B cell (primary cell): ENCODE data around the gene CEP19. TPM values are rescaled to one million over a fixed set of nuclear protein-coding genes. Genes with fewer than 3 reads are reported as not detected.

Experiments
- ATAC-seq: fragments of 200-7000 bp; cut with Tn5 transposase; one replicate; pipeline ENCODE4 v1.10.0; 2021; ENCODE audit warnings: low read depth, mild to moderate bottlenecking, moderate number of reproducible peaks, moderate library complexity
- CTCF ChIA-PET: fragments of 350-600 bp; sonication (Branson Sonifier 250); formaldehyde crosslinking; loops from one replicate; lab custom pipeline; 2021; ENCODE audit warnings: antibody characterized with exemption, inconsistent platforms; lab: Charles Lee
- POLR2A ChIA-PET: fragments of 350-600 bp; sonication (Branson Sonifier 250); formaldehyde crosslinking; loops from one replicate; lab custom pipeline; 2021; ENCODE audit warnings: antibody characterized with exemption; lab: Charles Lee
- DNase-seq: peaks from one replicate; pipeline ENCODE4 v3.0.0; 2013
- H2AFZ ChIP-seq: 2 replicates; pipeline ENCODE4 v1.6.1; 2012; ENCODE audit warnings: mild to moderate bottlenecking, low read depth, low read length; ENCODE audit not compliant: insufficient read depth, poor library complexity, severe bottlenecking
- H3K27ac ChIP-seq, 2 donors: 1 replicate in 1 of 2; 2 replicates in 1 of 2; pipeline ENCODE4 v1.5.1; 2012 to 2013; ENCODE audit warnings: low read length in 2 of 2, mild to moderate bottlenecking in 2 of 2, moderate library complexity in 1 of 2
- H3K27me3 ChIP-seq, 4 experiments: fragments of 200-600 bp in 1 of 4; sonication (generic) in 1 of 4; replicated peaks in 1 of 4; 1 replicate in 2 of 4; 2 replicates in 2 of 4; pipeline versions ENCODE4 v1.6.1 to v1.7.0; 2013 to 2016; ENCODE audit warnings: low read length in 3 of 4, mild to moderate bottlenecking in 2 of 4, mixed read lengths in 1 of 4, moderate library complexity in 1 of 4; ENCODE audit not compliant: insufficient read depth in 4 of 4, control insufficient read depth in 3 of 4; ENCODE audit errors: control extremely low read depth in 1 of 4
- H3K36me3 ChIP-seq, 2 experiments: replicated peaks in 1 of 2; 1 replicate in 1 of 2; 2 replicates in 1 of 2; pipeline versions ENCODE4 v1.6.1 to v1.7.1; 2013; ENCODE audit warnings: low read length in 1 of 2; ENCODE audit not compliant: insufficient read depth in 2 of 2, control insufficient read depth in 1 of 2; ENCODE audit errors: control extremely low read depth in 1 of 2, extremely low read depth in 1 of 2
- H3K4me1 ChIP-seq, 2 donors: fragments of 200-600 bp in 1 of 2; sonication (generic) in 1 of 2; 1 replicate in 1 of 2; 2 replicates in 1 of 2; pipeline versions ENCODE4 v1.5.1 to v1.6.1; 2013 to 2017; ENCODE audit warnings: low read length in 2 of 2; ENCODE audit not compliant: control insufficient read depth in 2 of 2, insufficient read depth in 2 of 2
- H3K4me2 ChIP-seq: replicated peaks from 2 replicates; pipeline ENCODE3; 2012; ENCODE audit warnings: mild to moderate bottlenecking, low read depth, low read length; ENCODE audit not compliant: poor library complexity, severe bottlenecking
- H3K4me3 ChIP-seq, 5 experiments: fragments of 200-600 bp in 1 of 5; sonication (generic) in 1 of 5; 1 replicate in 3 of 5; 2 replicates in 2 of 5; pipeline versions ENCODE4 v1.5.1 to v1.7.0; 2011 to 2016; ENCODE audit warnings: low read length in 4 of 5, mild to moderate bottlenecking in 4 of 5, low read depth in 2 of 5, control low read depth in 1 of 5, moderate library complexity in 1 of 5; ENCODE audit not compliant: insufficient read depth in 1 of 5; ENCODE audit errors: control extremely low read depth in 1 of 5, extremely low read depth in 1 of 5
- H3K79me2 ChIP-seq: fragments of 200-600 bp; sonication (generic); one replicate; pipeline ENCODE4 v1.6.0; 2016; ENCODE audit warnings: low read length; ENCODE audit not compliant: control insufficient read depth, insufficient read depth
- H3K9ac ChIP-seq: fragments of 200-600 bp; sonication (generic); 2 replicates; pipeline ENCODE4 v1.6.1; 2017; ENCODE audit warnings: mild to moderate bottlenecking, low read length, moderate library complexity
- H3K9me3 ChIP-seq, 3 donors: one replicate each; pipeline versions ENCODE4 v1.6.1 to v1.7.1; 2013; ENCODE audit warnings: low read length in 2 of 3; ENCODE audit not compliant: control insufficient read depth in 2 of 3, insufficient read depth in 1 of 3; ENCODE audit errors: control extremely low read depth in 1 of 3
- H4K20me1 ChIP-seq: 2 replicates; pipeline ENCODE4 v1.6.0; 2012; ENCODE audit warnings: mild to moderate bottlenecking, low read length; ENCODE audit not compliant: insufficient read depth, control insufficient read depth, poor library complexity, severe bottlenecking
- H3K27ac Mint-ChIP-seq: one replicate; pipeline ENCODE4 v1.8.0; 2021; ENCODE audit warnings: mixed read lengths
- H3K27me3 Mint-ChIP-seq: one replicate; pipeline ENCODE4 v1.8.0; 2021; ENCODE audit warnings: mixed read lengths
- H3K4me1 Mint-ChIP-seq: one replicate; pipeline ENCODE4 v1.8.0; 2021; ENCODE audit warnings: mixed read lengths
- H3K4me3 Mint-ChIP-seq: one replicate; pipeline ENCODE4 v1.8.0; 2021; ENCODE audit warnings: mixed read lengths
- H3K9me3 Mint-ChIP-seq: one replicate; pipeline ENCODE4 v1.8.0; 2022; ENCODE audit warnings: mixed read lengths; ENCODE audit not compliant: insufficient read depth
- CTCF ChIP-seq: fragments of 200-600 bp; IDR thresholded peaks from one replicate; pipeline ENCODE4 v1.8.0; 2022; ENCODE audit warnings: antibody characterized with exemption, mild to moderate bottlenecking
- EZH2 ChIP-seq: IDR thresholded peaks from 2 replicates; pipeline ENCODE4 v1.6.1; 2012; ENCODE audit warnings: borderline replicate concordance, low read depth, mild to moderate bottlenecking, moderate library complexity, low read length; ENCODE audit not compliant: insufficient read depth, poor library complexity, severe bottlenecking
- WGBS: methylation state at CpG from one replicate; pipeline ENCODE4 v1.1.5; 2013; ENCODE audit warnings: missing lambda C conversion rate; ENCODE audit not compliant: insufficient coverage; 5-methylcytosine and 5-hydroxymethylcytosine counted together
- intact Hi-C: fragments of 100-400 bp; cut with micrococcal nuclease; formaldehyde crosslinking; loops from one replicate; pipeline ENCODE4 v1.10.0; 2022
- polyA plus RNA-seq: library from polyadenylated mRNA; depleted of rRNA; stranded (reverse); fragments of >200 nt; gene quantifications from 2 replicates; pipeline ENCODE4 v1.2.3, GENCODE V29; 2012
- total RNA-seq, 2 donors: library from RNA; stranded (reverse); fragments of 120-200 nt in 1 of 2; gene quantifications; 1 replicate in 1 of 2; 2 replicates in 1 of 2; pipeline versions ENCODE4 v1.2.3 to v1.2.4, GENCODE V29; 2013 to 2022

CEP19 gene
- total and polyA plus RNA-seq, 2 donors (not counting 1 experiment from before 2014, with no cell fraction given) = 0.45 to 4.6 TPM

GRCh38 chr3:196673632-196674031, 38.4 kb downstream of the CEP19 start:
- WGBS = 100% methylated on average over 2 of the region's 3 CpGs
- ATAC-seq = no peak
- Histone ChIP-seq H3K4me3 (no peak overlapping the region), H3K4me2 (no peak overlapping the region), H3K4me1 (peaks cover 30 to 42% of the 10 kb centered on the region in 2 donors), H3K36me3 (no peaks in the 10 kb centered on the region), H3K79me2 (peaks cover 3% of the 10 kb centered on the region), H3K27me3 (no peaks in the 10 kb centered on the region), H2AFZ (no peak overlapping the region), H3K9ac (no peak overlapping the region), H4K20me1 (no peaks in the 10 kb centered on the region), H3K27ac (no peak overlapping the region), H3K9me3 (peaks cover 0 to 1% (median 0%) of the 10 kb centered on the region in 3 donors)
- intact Hi-C loops = no loop called here
- DNase-seq = no peak
- no peak for TF ChIP-seq CTCF
- TF ChIP-seq EZH2 = no peak
- Mint-ChIP-seq H3K27ac (no peak overlapping the region), H3K27me3 (no peaks in the 10 kb centered on the region), H3K9me3 (no peaks in the 10 kb centered on the region), H3K4me3 (no peak overlapping the region), H3K4me1 (peaks cover 44% of the 10 kb centered on the region)
- ChIA-PET CTCF (no interaction called here), POLR2A (interaction anchor here (0.7 kb wide), 1 partner anchor 18 kb away, joined by 4 read pairs; no protein-coding TSS in a partner anchor)

- H3K79me2 ChIP-seq = peaks cover 3% of the 10 kb centered on the region
- no peaks in the 10 kb centered on the region for H3K36me3 ChIP-seq
- H3K27ac Mint-ChIP-seq = peak overlapping the region; percentile 78
- H3K4me1 ChIP-seq = peaks cover 26 to 32% of the 10 kb centered on the region in 2 donors
- H3K4me2 ChIP-seq = peak overlapping the region; percentile 72
- no peaks in the 10 kb centered on the region for H4K20me1 ChIP-seq
- H3K9ac ChIP-seq = peak overlapping the region; percentile 45
- TF ChIP-seq CTCF (no peak), EZH2 (no peak)
- peaks cover 50% of the 10 kb centered on the region for H3K4me1 Mint-ChIP-seq
- peak overlapping the region; percentile 78 for H3K4me3 Mint-ChIP-seq
- peaks cover 0 to 1% (median 0%) of the 10 kb centered on the region in 3 donors for H3K9me3 ChIP-seq
- CTCF ChIA-PET = interaction anchor here (1.0 to 2.7 kb wide), 5 partner anchors 14 to 64 kb away, joined by 3 to 13 read pairs (median 4); no protein-coding TSS in a partner anchor
- H2AFZ ChIP-seq = peak overlapping the region; percentile 47
- H3K27me3 ChIP-seq = no peaks in the 10 kb centered on the region
- 4% methylated on average over 4 of the region's 6 CpGs for WGBS
- DNase-seq (peak; percentile 36), ATAC-seq (peak; percentile 78)
- H3K4me3 ChIP-seq = peak overlapping the region; percentile 8 to 46 (median 23)
- H3K27me3 Mint-ChIP-seq = no peaks in the 10 kb centered on the region
- POLR2A ChIA-PET = interaction anchor here (1.1 kb wide), 1 partner anchor 69 kb away, joined by 4 read pairs; the partner anchor contains the start of gene PAK2
- peak overlapping the region; percentile 31 to 71 for H3K27ac ChIP-seq
- intact Hi-C loops = loop anchor here (2.0 kb wide), 1 partner anchor 28 kb away; no protein-coding TSS in a partner anchor
- no peaks in the 10 kb centered on the region for H3K9me3 Mint-ChIP-seq
Observed at GRCh38 chr3:196670339-196670738, 41.7 kb downstream of the CEP19 start.
